ENCODE results near the gene NKX2-8.

DNA sequence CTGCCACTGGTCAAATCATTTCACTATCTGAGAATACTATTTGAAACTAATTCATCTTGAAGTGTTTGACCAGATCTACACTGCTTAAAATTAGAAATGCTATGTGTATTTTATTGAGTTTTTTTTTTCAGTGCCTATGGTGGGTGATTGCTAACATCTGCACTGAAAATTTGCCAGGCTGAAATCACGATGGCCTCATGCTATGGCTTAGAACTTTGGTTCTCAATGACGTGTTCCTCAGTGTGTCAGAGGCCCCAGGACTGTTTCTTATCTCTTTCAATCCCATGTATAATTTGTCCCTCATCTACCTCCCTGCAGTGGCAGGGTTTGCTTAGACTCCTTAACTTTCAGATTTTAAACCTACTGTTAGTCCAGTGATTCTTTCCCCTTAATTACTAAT is 36.2 kb upstream of the NKX2-8 start:
- TF ChIP-seq EZH2phosphoT487 (IDR thresholded peaks at IDR 0.05; ENCODE audit: low read depth, severe bottlenecking, unreplicated experiment), result no peak
- TF ChIP-seq, protein P1, sequence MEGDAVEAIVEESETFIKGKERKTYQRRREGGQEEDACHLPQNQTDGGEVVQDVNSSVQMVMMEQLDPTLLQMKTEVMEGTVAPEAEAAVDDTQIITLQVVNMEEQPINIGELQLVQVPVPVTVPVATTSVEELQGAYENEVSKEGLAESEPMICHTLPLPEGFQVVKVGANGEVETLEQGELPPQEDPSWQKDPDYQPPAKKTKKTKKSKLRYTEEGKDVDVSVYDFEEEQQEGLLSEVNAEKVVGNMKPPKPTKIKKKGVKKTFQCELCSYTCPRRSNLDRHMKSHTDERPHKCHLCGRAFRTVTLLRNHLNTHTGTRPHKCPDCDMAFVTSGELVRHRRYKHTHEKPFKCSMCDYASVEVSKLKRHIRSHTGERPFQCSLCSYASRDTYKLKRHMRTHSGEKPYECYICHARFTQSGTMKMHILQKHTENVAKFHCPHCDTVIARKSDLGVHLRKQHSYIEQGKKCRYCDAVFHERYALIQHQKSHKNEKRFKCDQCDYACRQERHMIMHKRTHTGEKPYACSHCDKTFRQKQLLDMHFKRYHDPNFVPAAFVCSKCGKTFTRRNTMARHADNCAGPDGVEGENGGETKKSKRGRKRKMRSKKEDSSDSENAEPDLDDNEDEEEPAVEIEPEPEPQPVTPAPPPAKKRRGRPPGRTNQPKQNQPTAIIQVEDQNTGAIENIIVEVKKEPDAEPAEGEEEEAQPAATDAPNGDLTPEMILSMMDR (IDR thresholded peaks at IDR 0.05; ENCODE audit: poor library complexity), result no peak
